ENCODE data around the gene KAZN.

The KAZN gene

DNA sequence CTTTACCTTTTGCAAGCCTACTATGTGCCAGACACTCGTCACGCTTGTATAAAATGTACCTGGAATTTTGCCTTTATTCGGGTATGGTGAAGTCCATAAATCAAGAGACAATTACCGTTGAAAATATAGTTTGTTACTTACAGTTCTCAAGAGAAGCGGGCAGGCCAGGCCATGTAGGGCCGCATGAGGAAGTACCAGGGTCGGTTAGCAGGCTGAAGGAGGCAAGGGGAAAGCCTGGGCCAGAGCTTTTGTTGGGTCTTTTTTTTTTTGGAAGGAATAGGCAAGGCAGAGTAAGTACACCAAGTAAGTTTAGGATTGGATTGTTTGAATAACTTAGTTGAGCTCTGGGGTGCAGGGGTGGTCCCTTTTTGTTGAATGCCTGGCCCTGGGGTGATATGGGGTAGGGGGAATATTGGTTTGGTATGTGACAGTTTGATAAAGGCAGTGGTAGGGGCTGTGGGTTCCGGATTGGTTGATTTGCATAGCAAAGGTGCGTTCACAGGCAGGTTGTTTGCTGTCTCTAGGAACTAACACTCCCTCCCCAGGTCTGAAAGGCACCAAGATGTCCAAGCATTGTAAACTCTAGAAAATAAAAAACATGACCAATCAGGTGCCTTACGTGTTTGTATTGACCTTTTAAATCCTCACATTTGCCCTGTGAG is 80.7 kb downstream of the KAZN start:
- FAIRE-seq, result no peak

DNA sequence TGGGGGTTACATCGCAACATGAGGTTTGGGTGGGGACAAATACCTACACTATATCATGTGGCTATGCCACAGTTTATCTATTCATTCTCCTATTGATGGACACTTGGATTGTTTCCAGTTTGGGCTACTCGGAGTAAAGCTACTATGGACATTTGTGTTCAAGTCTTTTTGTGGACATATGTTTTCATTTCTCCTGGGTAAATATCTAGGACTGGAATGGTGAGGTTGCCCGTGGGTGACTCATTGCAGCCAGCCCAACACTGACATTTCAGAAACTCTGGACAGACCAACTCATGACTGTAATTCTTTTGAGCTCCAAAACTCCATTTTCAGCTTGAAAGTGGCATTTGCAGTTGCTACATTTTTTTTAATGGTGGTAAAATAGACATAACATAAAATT is 82.7 kb downstream of the KAZN start:
- FAIRE-seq, result no peak

DNA sequence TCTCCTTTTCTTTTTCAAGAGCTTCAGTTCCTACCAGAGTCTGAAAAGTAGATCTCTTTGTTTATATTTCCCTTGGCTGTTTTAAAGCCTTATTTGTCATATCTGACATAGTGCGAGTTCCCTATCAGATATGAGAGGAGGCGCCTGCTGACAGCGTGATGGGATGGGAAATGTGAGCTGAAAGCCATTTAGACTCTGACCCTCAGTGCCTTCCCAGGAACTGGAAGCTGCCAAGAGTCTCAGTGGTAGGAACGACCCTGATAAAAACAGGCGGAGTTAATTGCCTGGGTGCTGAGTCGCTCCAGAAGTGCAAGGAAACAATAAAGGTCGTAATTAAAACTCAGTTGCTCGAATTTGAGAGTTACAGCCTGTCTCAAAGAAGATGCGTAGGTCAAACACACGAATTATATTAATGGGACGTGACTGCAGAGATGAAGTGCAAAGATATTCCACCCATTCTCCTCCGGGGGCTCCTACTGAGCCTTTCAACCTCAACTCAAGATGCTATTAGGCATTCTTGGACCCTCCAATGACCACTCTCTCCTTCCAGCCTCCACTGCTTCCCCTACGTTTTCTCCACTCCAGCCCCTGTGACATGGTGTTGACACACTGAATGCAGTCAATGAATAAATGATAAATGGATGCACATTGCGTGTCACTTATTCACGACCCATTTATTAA is 84.6 kb downstream of the KAZN start:
- FAIRE-seq, result no peak

DNA sequence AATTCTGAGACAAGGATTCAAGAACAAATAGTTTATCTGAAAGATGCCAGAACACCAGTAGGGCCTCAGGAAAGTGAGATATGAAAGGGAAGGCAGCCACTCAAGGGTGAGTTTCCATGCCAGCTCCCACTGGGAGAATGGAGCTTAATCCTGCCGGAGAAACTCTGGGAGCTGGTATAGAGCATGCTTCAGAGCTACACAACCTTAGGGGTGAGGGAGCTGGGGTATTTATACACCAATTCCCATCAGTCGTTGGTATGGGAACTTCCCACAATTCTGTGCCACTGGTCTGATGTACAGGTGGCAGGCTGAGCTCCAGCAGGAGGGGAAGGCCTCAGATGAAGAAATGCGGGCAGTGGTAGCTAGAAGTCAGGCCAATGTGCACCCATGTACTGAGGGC is 86.6 kb downstream of the KAZN start:
- FAIRE-seq, result no peak

DNA sequence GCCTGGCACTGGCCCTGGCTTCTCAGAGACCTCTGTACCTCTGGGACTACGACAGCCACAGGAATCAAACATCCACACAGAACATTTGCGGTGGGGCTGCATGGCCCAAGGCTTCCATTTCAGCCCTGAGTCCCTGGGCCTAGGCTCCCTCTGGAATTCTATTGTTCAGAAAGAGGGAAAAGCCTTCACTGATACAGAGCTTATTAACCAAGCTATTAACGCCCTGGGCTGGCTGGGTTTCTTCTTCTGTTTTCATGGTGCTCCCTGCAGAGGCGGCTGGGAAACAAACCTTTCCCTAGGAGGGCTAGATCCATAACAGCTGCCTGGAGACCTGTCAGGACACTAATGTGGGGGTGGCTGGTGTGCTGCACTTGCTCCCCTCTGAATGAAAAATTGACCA is 88.2 kb downstream of the KAZN start:
- no peak for FAIRE-seq

DNA sequence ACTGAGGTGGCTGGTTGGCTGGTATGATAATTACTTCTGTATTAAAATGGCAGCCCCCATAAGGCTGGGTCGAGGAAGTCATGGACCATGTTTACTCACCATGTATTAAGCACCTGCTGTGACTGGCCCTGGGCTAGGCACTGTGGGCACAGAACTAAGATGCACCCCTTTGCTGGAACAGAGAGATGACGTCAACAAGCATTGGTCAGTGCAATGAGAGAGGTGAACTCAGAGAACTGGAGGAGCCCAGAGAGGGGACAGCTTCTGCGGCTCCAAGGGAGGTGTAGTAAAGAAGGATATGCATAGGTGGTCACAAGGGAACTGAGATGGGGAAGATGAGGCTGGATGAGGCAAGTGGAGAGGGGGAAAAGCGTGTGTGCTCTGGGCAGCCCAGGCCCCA is 88.7 kb downstream of the KAZN start:
- FAIRE-seq, result no peak

DNA sequence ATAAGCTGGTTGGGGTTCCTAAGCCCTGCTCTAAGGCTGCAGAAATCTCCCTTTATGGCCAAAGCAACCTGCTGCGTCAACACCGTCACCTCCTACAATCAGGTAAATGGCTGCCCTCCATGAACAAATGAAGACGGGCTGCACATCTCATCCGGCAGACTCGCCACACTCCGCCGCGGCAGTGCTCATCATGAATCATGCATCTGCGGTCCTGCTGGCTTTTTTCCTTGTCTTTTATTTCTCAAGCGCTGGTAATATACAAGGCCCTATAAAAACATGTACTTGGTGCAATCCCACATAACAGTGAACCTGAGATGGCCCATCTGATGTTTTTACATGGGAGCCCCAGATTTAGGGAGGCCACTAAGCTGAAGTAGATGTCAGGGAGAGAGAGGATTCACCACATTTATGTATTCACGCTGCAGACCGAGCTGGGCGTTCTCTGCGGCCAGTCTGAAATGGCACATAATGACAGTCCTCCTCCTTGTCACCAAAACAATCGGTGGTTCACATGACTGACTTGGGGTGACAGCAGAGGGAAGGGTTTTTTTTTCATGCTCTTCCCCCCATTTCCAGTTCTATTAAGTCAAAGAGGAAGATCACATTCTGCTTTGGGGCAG is 91.6 kb downstream of the KAZN start:
- no peak for FAIRE-seq

DNA sequence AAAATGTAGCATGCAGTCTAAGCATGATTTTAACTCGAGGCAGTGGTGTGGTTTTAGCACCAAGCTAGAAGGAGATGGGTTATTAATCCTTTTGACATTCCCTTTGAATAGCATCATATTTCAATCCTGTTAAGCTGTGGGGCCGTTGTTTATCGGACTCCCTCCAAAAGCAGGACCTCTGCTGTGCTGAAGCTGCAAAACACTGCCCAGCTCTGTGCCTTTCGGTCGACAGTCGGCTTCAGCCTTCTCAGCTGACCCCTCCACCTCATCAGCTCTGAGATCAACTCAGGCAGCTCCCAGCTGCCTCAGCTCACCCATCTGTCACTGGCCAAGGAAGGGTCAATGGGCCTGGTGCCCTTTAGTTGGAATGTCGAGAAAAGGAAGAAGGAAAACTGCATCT is 95.5 kb downstream of the KAZN start:
- no peak for FAIRE-seq

DNA sequence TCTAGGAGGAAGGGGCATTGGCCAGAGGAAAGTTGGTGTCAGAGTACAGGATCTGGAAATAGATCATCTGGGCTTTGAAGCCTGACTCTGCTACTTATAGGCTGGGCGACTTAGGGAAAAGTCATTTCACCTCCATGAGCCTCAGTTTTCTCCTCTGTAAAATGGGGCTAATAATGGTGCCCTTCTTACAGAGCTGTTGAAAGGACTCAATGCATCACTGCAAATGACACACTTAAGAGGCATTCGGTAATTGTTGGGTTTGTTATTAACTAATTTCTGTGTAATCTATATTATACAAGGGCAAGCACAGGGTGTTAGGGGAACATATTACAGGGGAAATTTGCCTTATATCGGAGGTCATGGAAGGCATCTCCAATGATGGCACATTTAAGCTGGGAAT is 96.1 kb downstream of the KAZN start:
- no peak for FAIRE-seq

DNA sequence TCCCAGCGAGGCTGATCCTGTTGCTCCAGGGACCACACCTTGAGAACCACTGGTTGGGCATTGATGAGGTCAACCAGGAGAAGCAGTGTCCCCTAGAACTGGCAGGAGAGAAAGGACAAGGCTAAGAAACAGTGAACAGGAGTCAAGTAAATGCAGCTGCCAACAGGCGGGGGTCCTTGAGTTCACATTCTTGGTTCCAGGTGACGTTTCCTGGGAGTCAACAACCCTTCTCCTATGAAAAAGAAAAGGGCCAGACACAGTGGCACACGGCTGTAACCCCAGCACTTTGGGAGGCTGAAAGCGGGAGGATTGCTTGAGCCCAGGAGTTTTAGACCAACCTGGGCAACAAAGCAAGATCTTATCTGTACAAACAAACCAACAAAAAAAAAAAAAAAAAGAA is 98.3 kb downstream of the KAZN start:
- FAIRE-seq, result no peak

DNA sequence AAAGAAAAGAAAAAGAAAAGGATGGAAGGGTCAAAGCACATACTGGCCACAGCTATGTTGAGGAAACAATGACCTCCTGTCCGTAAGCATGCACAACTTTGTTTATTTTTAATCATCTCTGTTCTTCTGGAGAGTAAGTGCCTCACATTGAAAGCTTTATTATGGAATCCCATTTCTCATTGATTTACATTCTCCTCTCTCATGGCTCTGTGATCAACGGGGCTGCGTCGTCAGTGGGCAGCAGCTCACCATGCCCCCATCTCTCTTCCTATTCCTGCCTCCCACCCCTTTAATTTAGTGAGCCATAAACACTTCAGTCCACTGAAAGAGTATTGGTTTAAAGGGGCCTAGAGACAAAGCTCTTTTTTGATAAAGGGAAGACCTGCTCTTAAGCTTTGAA is 98.9 kb downstream of the KAZN start:
- no peak for FAIRE-seq

DNA sequence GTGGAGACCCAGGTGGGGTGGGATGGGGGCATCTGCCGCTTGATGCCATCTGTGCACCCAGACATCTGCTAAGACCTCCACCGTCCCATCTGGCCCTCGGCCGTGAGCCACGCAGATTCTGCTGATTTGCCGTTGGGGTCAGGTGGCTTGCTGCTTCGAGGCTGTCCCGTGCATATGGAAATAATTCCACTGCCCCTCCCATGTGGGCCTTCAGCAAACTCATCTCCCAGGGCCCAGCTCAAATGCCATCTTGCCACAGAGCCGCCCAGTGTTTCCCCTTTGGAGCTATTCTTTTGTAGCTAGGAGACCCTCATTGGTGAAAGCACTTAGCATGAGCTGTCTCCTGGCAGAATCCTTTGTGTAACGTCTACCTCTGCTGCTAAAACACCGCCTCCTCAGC is 99.8 kb downstream of the KAZN start:
- no peak for FAIRE-seq

DNA sequence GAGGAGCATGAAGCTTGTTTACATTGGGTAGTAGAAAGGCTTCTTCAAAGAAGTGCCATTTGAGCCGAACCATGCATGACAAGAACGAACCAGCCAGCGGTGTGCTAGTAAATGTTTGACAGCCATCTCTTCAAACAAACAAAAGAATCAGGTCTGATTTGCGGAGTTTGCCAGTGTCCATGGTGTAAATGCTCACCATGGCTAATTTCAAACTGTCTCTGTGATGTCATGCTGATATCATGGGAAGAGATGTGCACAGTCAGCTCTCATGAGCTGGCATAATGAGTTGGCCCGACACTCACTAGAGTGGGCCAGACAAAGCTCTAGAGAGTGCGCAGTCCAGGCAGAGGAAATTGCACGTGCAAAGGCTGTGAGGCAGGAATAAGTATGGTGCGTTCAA is 101.1 kb downstream of the KAZN start:
- FAIRE-seq, result no peak

DNA sequence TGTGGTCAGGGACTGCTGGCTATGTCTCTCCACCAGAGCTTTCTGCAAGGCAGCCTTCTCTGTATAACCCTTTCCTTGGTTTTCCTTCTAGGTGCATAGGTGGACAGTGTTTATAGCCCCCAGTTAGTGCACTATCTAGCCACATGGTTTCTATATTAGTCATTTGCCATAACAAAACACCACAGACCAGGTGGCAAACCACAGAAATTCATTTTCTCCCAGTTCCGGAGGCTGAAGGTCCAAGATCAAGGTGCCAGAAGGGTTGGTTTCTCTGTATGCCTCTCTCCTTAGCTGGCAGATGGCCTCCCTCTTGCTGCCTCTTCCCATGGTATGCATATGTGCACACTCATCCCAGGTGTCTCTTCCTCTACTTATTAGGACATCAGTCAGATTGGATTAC is 106.4 kb downstream of the KAZN start:
- no peak for FAIRE-seq

DNA sequence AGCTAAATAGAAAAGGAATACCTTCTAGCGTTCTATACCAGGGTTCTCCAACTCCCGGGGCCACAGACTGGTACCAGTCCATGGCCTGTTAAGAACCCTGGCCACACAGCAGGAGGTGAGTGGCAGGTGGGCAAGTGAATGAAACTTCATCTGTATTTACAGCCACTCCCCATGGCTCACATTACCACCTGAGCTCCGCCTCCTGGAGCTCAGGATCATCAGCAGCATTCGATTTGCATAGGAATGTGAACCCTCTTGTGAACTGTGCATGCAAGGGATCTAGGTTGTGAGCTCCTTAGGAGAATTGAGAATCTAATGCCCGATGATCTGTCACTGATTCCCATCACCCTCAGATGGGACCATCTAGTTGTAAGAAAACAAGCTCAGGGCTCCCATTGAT is 107.3 kb downstream of the KAZN start:
- FAIRE-seq, result no peak

DNA sequence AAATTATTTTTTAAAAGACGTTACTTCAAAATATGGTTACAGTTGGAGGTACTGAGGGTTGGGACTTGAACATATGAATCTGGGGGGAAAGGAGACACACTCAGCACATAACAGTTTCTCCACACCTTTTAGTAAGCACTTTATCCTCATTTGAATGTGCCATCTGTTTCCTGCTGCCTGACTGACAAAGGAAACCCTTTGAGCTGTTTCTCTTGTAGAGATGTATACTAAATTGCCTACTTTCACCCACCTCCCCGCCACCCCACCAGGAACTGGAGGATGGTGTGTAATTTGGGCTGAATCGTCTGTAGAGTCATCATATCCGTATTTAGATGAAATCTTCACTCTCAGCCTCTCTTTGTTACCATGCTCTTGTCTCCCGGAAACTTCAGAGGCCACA is 108.1 kb downstream of the KAZN start:
- FAIRE-seq, result no peak

DNA sequence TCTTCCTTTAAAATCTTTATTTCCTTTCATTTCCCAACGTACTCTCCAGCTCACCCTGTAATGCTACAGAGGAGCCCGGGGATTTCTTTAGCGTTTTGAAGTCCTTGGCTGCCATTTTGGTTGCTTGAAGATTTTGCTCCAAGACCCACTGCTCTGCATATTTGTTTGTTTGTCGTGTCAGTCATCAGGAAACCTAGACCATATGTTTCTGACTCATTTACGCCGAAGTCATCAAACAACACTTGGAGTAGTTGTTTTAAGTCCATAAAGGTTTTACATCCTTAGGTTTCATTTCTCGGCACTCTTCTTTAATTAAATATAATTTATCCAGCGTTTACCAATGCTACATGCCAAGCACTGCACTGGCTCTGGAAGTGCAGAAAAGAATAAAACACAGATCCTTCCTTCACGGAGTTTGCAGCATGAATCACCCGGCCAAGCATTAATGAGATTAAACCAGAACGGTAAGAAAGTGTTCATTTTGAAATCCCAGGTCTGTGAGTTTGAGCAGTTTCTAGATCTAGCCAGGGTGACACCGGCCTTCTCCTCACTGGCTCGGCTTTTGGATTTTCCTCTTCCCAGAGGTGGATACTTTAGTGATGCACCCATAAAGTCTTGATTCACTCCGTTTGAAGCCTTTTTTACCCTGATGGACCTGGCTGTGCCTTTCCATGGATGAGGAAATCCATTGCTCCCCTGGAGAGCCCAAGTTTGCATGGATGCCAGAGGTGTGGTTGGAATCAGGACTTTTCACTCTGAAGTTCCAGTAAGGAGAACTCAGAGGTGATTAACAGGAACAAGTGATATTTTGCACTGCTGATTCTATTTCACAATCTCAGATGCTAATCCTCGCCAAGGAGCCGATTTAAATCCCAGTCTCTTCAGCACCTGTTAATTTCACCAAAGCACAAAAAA is 109.3 kb downstream of the KAZN start:
- no peak for FAIRE-seq

DNA sequence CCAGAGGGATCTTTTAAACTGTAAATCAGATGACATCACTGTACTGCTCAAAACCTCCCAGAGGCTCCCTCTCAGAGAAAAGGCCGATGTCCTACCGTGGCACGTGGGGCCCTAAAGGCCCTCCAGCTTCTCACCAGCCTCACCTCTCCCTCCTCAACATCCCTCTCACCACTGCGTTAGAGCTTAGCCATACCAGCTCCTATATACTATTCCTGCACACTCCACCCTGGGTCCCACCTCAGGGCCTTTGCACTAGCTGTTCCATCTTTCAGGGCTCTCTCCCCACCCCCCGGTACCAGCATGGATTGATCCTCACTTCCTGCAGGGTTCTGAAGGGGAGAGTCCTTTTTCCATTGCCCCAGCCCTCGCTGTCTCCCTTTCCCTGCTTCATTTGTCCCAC is 111.8 kb downstream of the KAZN start:
- FAIRE-seq, result no peak

DNA sequence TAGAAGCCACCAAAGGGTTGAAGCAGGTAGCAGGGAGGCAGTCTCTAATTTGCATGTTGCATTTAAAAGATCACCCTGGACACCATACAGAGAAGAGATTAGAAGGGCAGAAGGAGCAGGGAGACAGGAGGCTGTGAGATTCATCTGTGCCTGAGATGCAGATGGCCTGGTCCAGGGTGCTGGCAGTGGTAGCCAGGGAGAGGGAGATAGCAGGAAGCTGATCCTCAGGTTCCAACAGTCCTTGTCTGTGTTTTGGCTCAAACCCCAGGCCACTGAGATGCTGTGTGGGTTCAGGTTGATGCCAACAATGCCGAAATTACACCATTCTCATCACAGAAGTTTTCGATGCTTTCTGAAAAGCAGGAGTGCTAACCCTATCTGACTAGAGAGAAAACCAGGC is 113.7 kb downstream of the KAZN start:
- no peak for FAIRE-seq

DNA sequence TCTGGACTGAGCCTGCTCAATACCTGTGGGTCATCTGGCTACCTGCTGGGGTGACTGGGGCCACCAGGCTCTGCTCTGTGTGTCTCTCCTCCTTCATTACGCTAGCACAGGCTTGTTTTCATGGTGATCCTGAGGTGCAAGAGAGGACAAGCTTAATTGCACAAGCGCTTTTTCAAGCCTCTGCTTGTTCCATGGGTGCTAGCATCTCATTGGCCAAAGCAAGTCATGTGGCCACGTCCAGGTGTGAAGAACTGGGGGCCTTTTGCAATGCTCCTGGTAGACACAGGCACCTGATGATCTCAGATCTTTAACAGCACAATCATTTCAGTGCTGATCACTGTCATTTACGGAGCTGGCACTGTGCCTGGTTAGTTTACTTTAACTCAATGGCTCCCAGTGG is 114.6 kb downstream of the KAZN start:
- FAIRE-seq, result no peak

DNA sequence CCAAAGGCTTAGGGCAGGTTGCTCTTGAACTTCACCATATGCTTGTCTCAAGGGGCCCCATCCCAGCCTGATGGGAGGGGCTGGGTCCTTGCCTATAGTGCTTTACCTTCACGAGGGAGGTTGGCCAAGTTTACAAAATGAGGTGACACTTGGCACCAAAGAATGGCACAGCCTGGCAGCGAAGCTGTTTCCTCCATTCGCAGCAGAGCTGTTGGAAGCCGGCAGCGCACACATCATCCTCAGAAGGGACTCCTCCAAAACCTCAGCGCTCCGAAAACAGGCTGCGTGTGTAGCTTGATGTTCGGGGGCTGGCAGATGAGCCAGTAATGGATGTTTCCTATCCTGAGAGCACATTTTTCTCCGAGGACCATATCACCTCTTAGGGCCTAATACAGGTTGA is 116.8 kb downstream of the KAZN start:
- no peak for FAIRE-seq

DNA sequence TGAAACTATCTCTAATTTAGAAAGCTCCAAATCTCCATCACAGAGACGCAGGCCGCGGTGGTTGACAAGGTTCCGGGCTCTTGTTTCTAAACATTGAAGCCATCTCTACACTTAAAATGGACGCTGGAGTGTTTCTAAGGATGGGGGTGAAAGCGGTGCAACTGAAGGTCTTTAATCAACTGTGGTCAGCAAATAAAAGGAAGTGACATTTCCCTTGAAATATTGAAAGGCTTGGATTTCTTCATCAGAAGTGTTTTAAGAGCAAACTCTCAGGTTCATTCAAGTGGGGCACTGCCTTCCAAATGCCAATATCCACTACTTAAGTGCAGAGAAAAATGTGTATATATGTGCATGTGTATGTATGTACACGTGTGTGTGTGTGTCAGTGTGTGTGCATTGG is 117.3 kb downstream of the KAZN start:
- FAIRE-seq, result no peak

DNA sequence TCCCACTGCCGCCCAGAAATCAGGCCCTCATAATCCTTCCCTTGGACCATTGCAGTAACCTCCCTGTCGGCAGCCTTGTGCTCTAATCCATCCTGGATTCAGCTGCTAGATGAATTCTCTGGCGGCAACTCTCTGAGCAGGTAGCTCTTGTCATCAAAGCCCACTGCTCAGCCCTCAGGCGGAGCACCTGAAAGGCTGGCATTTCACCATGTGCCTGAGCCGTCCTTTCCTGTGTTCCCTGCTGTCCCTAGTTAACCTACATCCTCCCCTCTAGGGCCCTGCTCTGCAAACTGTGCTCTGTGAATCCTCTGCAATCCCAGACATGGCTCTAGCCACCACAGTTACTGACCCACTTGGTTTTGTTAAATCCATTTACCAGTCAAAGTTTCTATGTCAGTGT is 118.0 kb downstream of the KAZN start:
- no peak for FAIRE-seq

DNA sequence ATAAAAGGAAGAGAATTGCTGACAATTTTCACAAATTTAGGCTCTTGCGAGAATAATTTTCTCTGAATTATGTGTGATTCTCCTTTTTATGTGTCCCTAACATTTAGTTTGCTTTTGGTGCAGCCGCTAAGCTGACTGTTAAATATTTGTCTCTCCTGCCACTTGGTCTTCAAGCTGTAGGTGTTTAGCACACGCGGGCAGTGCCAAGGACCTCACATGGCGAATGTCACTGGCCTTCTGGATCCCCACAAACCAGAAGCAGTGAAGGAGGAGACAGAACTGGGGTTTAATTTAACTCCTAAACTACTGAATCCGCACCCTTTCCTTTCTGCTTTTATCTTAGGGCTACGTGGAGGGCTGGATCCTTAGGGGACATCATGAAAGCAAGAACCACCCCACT is 120.0 kb downstream of the KAZN start:
- no peak for FAIRE-seq
